Measurements from ENCODE around the gene INKA1.

The INKA1 gene

DNA sequence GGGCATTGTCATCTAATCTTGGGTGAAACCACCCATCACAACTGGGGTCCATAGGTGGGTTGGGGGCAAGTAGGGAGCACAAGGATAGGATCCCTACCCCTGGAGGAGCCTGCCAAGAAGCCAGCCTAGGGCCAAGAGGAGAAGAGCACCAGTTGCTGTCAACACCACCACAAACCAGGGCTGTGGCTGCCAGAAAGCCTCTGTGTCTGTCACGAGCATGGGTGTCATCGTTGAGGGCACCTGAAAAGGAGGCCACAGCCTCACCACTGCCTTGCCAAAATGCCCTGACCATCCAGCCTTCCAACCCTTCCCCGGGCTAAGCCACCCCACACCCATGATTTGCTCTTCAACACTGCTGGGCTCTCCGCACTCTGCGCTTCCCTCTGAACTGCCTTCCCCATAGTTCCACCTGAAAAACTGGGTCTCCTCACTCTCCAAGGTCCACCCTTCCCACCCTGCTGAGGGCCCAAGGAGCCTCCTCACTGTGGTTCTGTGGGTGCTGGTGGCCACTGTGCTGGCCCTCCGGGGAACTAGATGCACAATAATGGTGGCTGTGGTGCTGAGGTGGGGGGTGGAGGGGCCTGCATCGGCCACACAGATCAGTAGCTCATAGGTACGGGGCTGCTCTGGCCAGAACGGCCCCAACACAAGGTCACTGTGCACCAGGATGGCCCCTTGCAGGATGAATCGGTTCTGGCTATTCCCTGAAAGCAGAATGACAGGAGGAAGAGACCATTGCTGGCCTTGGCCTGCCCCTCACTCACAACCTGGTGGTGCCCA, 10.5 kb upstream of the INKA1 start:
- TF ChIP-seq CTCF (IDR thresholded peaks at IDR 0.05; ENCODE audit: insufficient read depth, low read length) = no peak
- no peak for TF ChIP-seq REST (IDR thresholded peaks at IDR 0.05; ENCODE audit: insufficient replicate concordance, low read depth)
- TF ChIP-seq POLR2AphosphoS5 (IDR thresholded peaks at IDR 0.05; ENCODE audit: low read depth) = no peak
- DNase-seq (ENCODE audit: low read depth in 1 of 2, low spot score in 1 of 2) = no peak
- Histone ChIP-seq H3K27ac (replicated peaks) (no peak overlapping the region), H3K27me3 (ENCODE audit: insufficient read depth, poor library complexity, severe bottlenecking) (no peaks in the 10 kb centered on the region), H3K4me3 (replicated peaks; ENCODE audit: insufficient read depth, low read length) (no peak overlapping the region)

- Histone ChIP-seq H3K27ac (replicated peaks) (no peak overlapping the region), H3K4me3 (replicated peaks; ENCODE audit: insufficient read depth, low read length) (no peak overlapping the region), H3K27me3 (ENCODE audit: insufficient read depth, poor library complexity, severe bottlenecking) (no peaks in the 10 kb centered on the region)
- no peak for DNase-seq (ENCODE audit: low read depth in 1 of 2, low spot score in 1 of 2)
- TF ChIP-seq POLR2AphosphoS5 (IDR thresholded peaks at IDR 0.05; ENCODE audit: low read depth) (no peak), CTCF (IDR thresholded peaks at IDR 0.05; ENCODE audit: insufficient read depth, low read length) (no peak), GABPA (IDR thresholded peaks at IDR 0.05; ENCODE audit: low read depth) (no peak), REST (IDR thresholded peaks at IDR 0.05; ENCODE audit: insufficient replicate concordance, low read depth) (no peak), SPI1 (IDR thresholded peaks at IDR 0.05; ENCODE audit: borderline replicate concordance, low read depth) (no peak)
Measured at GRCh38 chr3:49793486-49794085, 9.5 kb upstream of the INKA1 start.

DNA sequence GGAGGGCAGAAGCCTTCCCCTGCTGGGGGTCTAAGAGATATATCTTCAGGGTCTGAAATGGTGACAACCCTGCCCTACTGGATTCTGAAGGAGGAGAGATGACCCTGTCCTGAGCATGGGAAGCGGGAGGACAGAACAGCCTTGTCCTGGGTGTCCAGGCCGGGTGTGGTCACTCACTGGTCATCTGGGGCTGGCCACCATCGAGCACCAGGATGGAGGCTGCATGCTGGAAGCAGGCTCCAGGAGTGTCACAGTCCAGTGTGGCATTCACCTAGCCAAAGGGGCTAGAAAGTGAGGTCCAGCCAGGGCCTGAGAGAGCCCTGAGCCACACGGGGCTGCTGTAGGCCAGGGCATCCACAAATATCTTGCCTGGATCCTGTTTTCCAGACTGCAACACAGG, 8.6 kb upstream of the INKA1 start:
- DNase-seq (ENCODE audit: low read depth in 1 of 2, low spot score in 1 of 2) = no peak
- TF ChIP-seq SPI1 (IDR thresholded peaks at IDR 0.05; ENCODE audit: borderline replicate concordance, low read depth) (no peak), POLR2AphosphoS5 (IDR thresholded peaks at IDR 0.05; ENCODE audit: low read depth) (no peak), REST (IDR thresholded peaks at IDR 0.05; ENCODE audit: insufficient replicate concordance, low read depth) (no peak), CTCF (IDR thresholded peaks at IDR 0.05; ENCODE audit: insufficient read depth, low read length) (no peak), GABPA (IDR thresholded peaks at IDR 0.05; ENCODE audit: low read depth) (no peak)
- Histone ChIP-seq H3K4me3 (replicated peaks; ENCODE audit: insufficient read depth, low read length) (no peak overlapping the region), H3K27me3 (ENCODE audit: insufficient read depth, poor library complexity, severe bottlenecking) (no peaks in the 10 kb centered on the region), H3K27ac (replicated peaks) (no peak overlapping the region)
